Liver (tissue), 3 donors: Measurements from ENCODE around the gene RNF151.

Experiments
- CTCF ChIP-seq: fragments of 150-350 bp; IDR thresholded peaks from 2 replicates; pipeline ENCODE4 v1.5.1; 2017; ENCODE audit warnings: improper control_type of control experiment, low read depth, low read length; ENCODE audit not compliant: missing input control
- RAD21 ChIP-seq, 2 donors: IDR thresholded peaks; 2 replicates each; pipeline ENCODE4 v1.6.1; 2016; ENCODE audit warnings: antibody characterized with exemption in 2 of 2, mild to moderate bottlenecking in 2 of 2
- REST ChIP-seq: IDR thresholded peaks from 2 replicates; pipeline ENCODE4 v1.6.1; 2016; ENCODE audit warnings: antibody characterized with exemption, mild to moderate bottlenecking
- SP1 ChIP-seq: IDR thresholded peaks from 2 replicates; pipeline ENCODE4 v1.6.1; 2018; ENCODE audit warnings: antibody characterized with exemption, mild to moderate bottlenecking
- YY1 ChIP-seq: IDR thresholded peaks from 2 replicates; pipeline ENCODE4 v1.6.1; 2016; ENCODE audit warnings: antibody characterized with exemption, mild to moderate bottlenecking
- donor health status: healthy.
- donor health status: healthy.

- TF ChIP-seq YY1 = peak; percentile 86
- peak; percentile 27 for TF ChIP-seq CTCF
- peak; percentile 86 for TF ChIP-seq SP1
- TF ChIP-seq RAD21 (IDR thresholded peaks at IDR 0.05) = no peak
- peak; percentile 32 for TF ChIP-seq REST
These were observed 17.1 kb downstream of the RNF151 start, which contains the start of gene GFER for GRCh38 chr16:1983544-1984346.
